ENCODE measurements around the gene TMEM132D.

TMEM132D gene

GRCh38 chr12:129827102-129827865, 76.5 kb downstream of the TMEM132D start:
- Histone ChIP-seq H3K4me1 (ENCODE audit: control insufficient read depth in 1 of 2, insufficient read depth in 2 of 2, low read length in 2 of 2) (no peaks in the 10 kb centered on the region), H3K9me3 (ENCODE audit: control insufficient read depth in 1 of 2, low read length in 2 of 2) (no peaks in the 10 kb centered on the region), H3K27me3 (ENCODE audit: control insufficient read depth in 1 of 2, insufficient read depth in 2 of 2, low read length in 2 of 2) (no peaks in the 10 kb centered on the region), H3K4me3 (ENCODE audit: low read depth in 1 of 2, low read length in 2 of 2) (no peak overlapping the region), H3K9ac (ENCODE audit: low read depth in 1 of 2, low read length in 2 of 2) (no peak overlapping the region), H3K27ac (ENCODE audit: low read depth, low read length) (no peak overlapping the region), H3K36me3 (ENCODE audit: control insufficient read depth in 1 of 2, insufficient read depth in 2 of 2, low read length in 2 of 2) (no peaks in the 10 kb centered on the region)

- H3K9ac ChIP-seq (ENCODE audit: low read depth in 1 of 2, low read length in 2 of 2) = no peak overlapping the region
Observed at GRCh38 chr12:129826273-129826672, 77.6 kb downstream of the TMEM132D start.

GRCh38 chr12:129825316-129825715, 78.5 kb downstream of the TMEM132D start:
- H3K27me3 ChIP-seq (ENCODE audit: control insufficient read depth in 1 of 2, insufficient read depth in 2 of 2, low read length in 2 of 2) = no peaks in the 10 kb centered on the region
- no peak overlapping the region for H3K9ac ChIP-seq (ENCODE audit: low read depth in 1 of 2, low read length in 2 of 2)
- no peaks in the 10 kb centered on the region for H3K36me3 ChIP-seq (ENCODE audit: control insufficient read depth in 1 of 2, insufficient read depth in 2 of 2, low read length in 2 of 2)
- H3K27ac ChIP-seq (ENCODE audit: low read depth, low read length) = no peak overlapping the region
- no peaks in the 10 kb centered on the region for H3K9me3 ChIP-seq (ENCODE audit: control insufficient read depth in 1 of 2, low read length in 2 of 2)
- no peak overlapping the region for H3K4me3 ChIP-seq (ENCODE audit: low read depth in 1 of 2, low read length in 2 of 2)
- no peaks in the 10 kb centered on the region for H3K4me1 ChIP-seq (ENCODE audit: control insufficient read depth in 1 of 2, insufficient read depth in 2 of 2, low read length in 2 of 2)

More at GRCh38 chr12:129826273-129826672, 77.6 kb downstream of the TMEM132D start:
- no peaks in the 10 kb centered on the region for H3K27me3 ChIP-seq (ENCODE audit: control insufficient read depth in 1 of 2, insufficient read depth in 2 of 2, low read length in 2 of 2)
- no peaks in the 10 kb centered on the region for H3K4me1 ChIP-seq (ENCODE audit: control insufficient read depth in 1 of 2, insufficient read depth in 2 of 2, low read length in 2 of 2)
- H3K27ac ChIP-seq (ENCODE audit: low read depth, low read length) = no peak overlapping the region
- no peaks in the 10 kb centered on the region for H3K9me3 ChIP-seq (ENCODE audit: control insufficient read depth in 1 of 2, low read length in 2 of 2)
- H3K36me3 ChIP-seq (ENCODE audit: control insufficient read depth in 1 of 2, insufficient read depth in 2 of 2, low read length in 2 of 2) = no peaks in the 10 kb centered on the region
- H3K4me3 ChIP-seq (ENCODE audit: low read depth in 1 of 2, low read length in 2 of 2) = no peak overlapping the region

GRCh38 chr12:129821964-129822363, 81.9 kb downstream of the TMEM132D start:
- Histone ChIP-seq H3K4me3 (ENCODE audit: low read depth in 1 of 2, low read length in 2 of 2) (no peak overlapping the region), H3K36me3 (ENCODE audit: control insufficient read depth in 1 of 2, insufficient read depth in 2 of 2, low read length in 2 of 2) (no peaks in the 10 kb centered on the region), H3K27me3 (ENCODE audit: control insufficient read depth in 1 of 2, insufficient read depth in 2 of 2, low read length in 2 of 2) (no peaks in the 10 kb centered on the region), H3K4me1 (ENCODE audit: control insufficient read depth in 1 of 2, insufficient read depth in 2 of 2, low read length in 2 of 2) (no peaks in the 10 kb centered on the region), H3K27ac (ENCODE audit: low read depth, low read length) (no peak overlapping the region), H3K9ac (ENCODE audit: low read depth in 1 of 2, low read length in 2 of 2) (no peak overlapping the region), H3K9me3 (ENCODE audit: control insufficient read depth in 1 of 2, low read length in 2 of 2) (no peaks in the 10 kb centered on the region)

GRCh38 chr12:129819391-129819790, 84.4 kb downstream of the TMEM132D start:
- Histone ChIP-seq H3K4me3 (ENCODE audit: low read depth in 1 of 2, low read length in 2 of 2) (no peak overlapping the region), H3K36me3 (ENCODE audit: control insufficient read depth in 1 of 2, insufficient read depth in 2 of 2, low read length in 2 of 2) (no peaks in the 10 kb centered on the region), H3K9me3 (ENCODE audit: control insufficient read depth in 1 of 2, low read length in 2 of 2) (no peaks in the 10 kb centered on the region), H3K27me3 (ENCODE audit: control insufficient read depth in 1 of 2, insufficient read depth in 2 of 2, low read length in 2 of 2) (no peaks in the 10 kb centered on the region), H3K9ac (ENCODE audit: low read depth in 1 of 2, low read length in 2 of 2) (no peak overlapping the region), H3K4me1 (ENCODE audit: control insufficient read depth in 1 of 2, insufficient read depth in 2 of 2, low read length in 2 of 2) (no peaks in the 10 kb centered on the region), H3K27ac (ENCODE audit: low read depth, low read length) (no peak overlapping the region)

GRCh38 chr12:129815846-129816245, 88.0 kb downstream of the TMEM132D start:
- no peaks in the 10 kb centered on the region for H3K27me3 ChIP-seq (ENCODE audit: control insufficient read depth in 1 of 2, insufficient read depth in 2 of 2, low read length in 2 of 2)
- H3K4me3 ChIP-seq (ENCODE audit: low read depth in 1 of 2, low read length in 2 of 2) = no peak overlapping the region
- H3K9ac ChIP-seq (ENCODE audit: low read depth in 1 of 2, low read length in 2 of 2) = no peak overlapping the region
- no peaks in the 10 kb centered on the region for H3K36me3 ChIP-seq (ENCODE audit: control insufficient read depth in 1 of 2, insufficient read depth in 2 of 2, low read length in 2 of 2)
- H3K9me3 ChIP-seq (ENCODE audit: control insufficient read depth in 1 of 2, low read length in 2 of 2) = no peaks in the 10 kb centered on the region
- no peak overlapping the region for H3K27ac ChIP-seq (ENCODE audit: low read depth, low read length)
- no peaks in the 10 kb centered on the region for H3K4me1 ChIP-seq (ENCODE audit: control insufficient read depth in 1 of 2, insufficient read depth in 2 of 2, low read length in 2 of 2)

GRCh38 chr12:129811963-129812362, 91.9 kb downstream of the TMEM132D start:
- Histone ChIP-seq H3K36me3 (ENCODE audit: control insufficient read depth in 1 of 2, insufficient read depth in 2 of 2, low read length in 2 of 2) (no peaks in the 10 kb centered on the region), H3K9me3 (ENCODE audit: control insufficient read depth in 1 of 2, low read length in 2 of 2) (no peaks in the 10 kb centered on the region), H3K27me3 (ENCODE audit: control insufficient read depth in 1 of 2, insufficient read depth in 2 of 2, low read length in 2 of 2) (no peaks in the 10 kb centered on the region), H3K4me1 (ENCODE audit: control insufficient read depth in 1 of 2, insufficient read depth in 2 of 2, low read length in 2 of 2) (no peaks in the 10 kb centered on the region), H3K9ac (ENCODE audit: low read depth in 1 of 2, low read length in 2 of 2) (no peak overlapping the region), H3K4me3 (ENCODE audit: low read depth in 1 of 2, low read length in 2 of 2) (no peak overlapping the region), H3K27ac (ENCODE audit: low read depth, low read length) (no peak overlapping the region)

GRCh38 chr12:129807136-129807535, 96.7 kb downstream of the TMEM132D start:
- no peak overlapping the region for H3K4me3 ChIP-seq (ENCODE audit: low read depth in 1 of 2, low read length in 2 of 2)
- H3K27ac ChIP-seq (ENCODE audit: low read depth, low read length) = no peak overlapping the region
- no peaks in the 10 kb centered on the region for H3K27me3 ChIP-seq (ENCODE audit: control insufficient read depth in 1 of 2, insufficient read depth in 2 of 2, low read length in 2 of 2)
- H3K9me3 ChIP-seq (ENCODE audit: control insufficient read depth in 1 of 2, low read length in 2 of 2) = no peaks in the 10 kb centered on the region
- H3K9ac ChIP-seq (ENCODE audit: low read depth in 1 of 2, low read length in 2 of 2) = no peak overlapping the region
- H3K4me1 ChIP-seq (ENCODE audit: control insufficient read depth in 1 of 2, insufficient read depth in 2 of 2, low read length in 2 of 2) = no peaks in the 10 kb centered on the region
- no peaks in the 10 kb centered on the region for H3K36me3 ChIP-seq (ENCODE audit: control insufficient read depth in 1 of 2, insufficient read depth in 2 of 2, low read length in 2 of 2)

- Histone ChIP-seq H3K9ac (ENCODE audit: low read depth in 1 of 2, low read length in 2 of 2) (no peak overlapping the region), H3K4me3 (ENCODE audit: low read depth in 1 of 2, low read length in 2 of 2) (no peak overlapping the region), H3K36me3 (ENCODE audit: control insufficient read depth in 1 of 2, insufficient read depth in 2 of 2, low read length in 2 of 2) (no peaks in the 10 kb centered on the region), H3K9me3 (ENCODE audit: control insufficient read depth in 1 of 2, low read length in 2 of 2) (no peaks in the 10 kb centered on the region), H3K27ac (ENCODE audit: low read depth, low read length) (no peak overlapping the region), H3K4me1 (ENCODE audit: control insufficient read depth in 1 of 2, insufficient read depth in 2 of 2, low read length in 2 of 2) (no peaks in the 10 kb centered on the region), H3K27me3 (ENCODE audit: control insufficient read depth in 1 of 2, insufficient read depth in 2 of 2, low read length in 2 of 2) (no peaks in the 10 kb centered on the region)
Observed at GRCh38 chr12:129791396-129791795, 112.4 kb downstream of the TMEM132D start.

GRCh38 chr12:129790930-129791329, 112.9 kb downstream of the TMEM132D start:
- Histone ChIP-seq H3K9ac (ENCODE audit: low read depth in 1 of 2, low read length in 2 of 2) (no peak overlapping the region), H3K9me3 (ENCODE audit: control insufficient read depth in 1 of 2, low read length in 2 of 2) (no peaks in the 10 kb centered on the region), H3K27me3 (ENCODE audit: control insufficient read depth in 1 of 2, insufficient read depth in 2 of 2, low read length in 2 of 2) (no peaks in the 10 kb centered on the region), H3K27ac (ENCODE audit: low read depth, low read length) (no peak overlapping the region), H3K4me3 (ENCODE audit: low read depth in 1 of 2, low read length in 2 of 2) (no peak overlapping the region), H3K4me1 (ENCODE audit: control insufficient read depth in 1 of 2, insufficient read depth in 2 of 2, low read length in 2 of 2) (no peaks in the 10 kb centered on the region), H3K36me3 (ENCODE audit: control insufficient read depth in 1 of 2, insufficient read depth in 2 of 2, low read length in 2 of 2) (no peaks in the 10 kb centered on the region)
